Ecto neural progenitor cell (in vitro differentiated cells): ENCODE measurements around the gene HSPB3.
"Not testable (repeated sequence)": the region's sequence is repeated elsewhere in the genome, so short reads cannot be mapped to it uniquely, and the experiment has no call there.

Experiments used
- DNase-seq: peaks from one replicate; pipeline ENCODE4 v3.0.0-alpha.2; 2018; ENCODE audit warnings: low spot score

HSPB3 gene

DNA sequence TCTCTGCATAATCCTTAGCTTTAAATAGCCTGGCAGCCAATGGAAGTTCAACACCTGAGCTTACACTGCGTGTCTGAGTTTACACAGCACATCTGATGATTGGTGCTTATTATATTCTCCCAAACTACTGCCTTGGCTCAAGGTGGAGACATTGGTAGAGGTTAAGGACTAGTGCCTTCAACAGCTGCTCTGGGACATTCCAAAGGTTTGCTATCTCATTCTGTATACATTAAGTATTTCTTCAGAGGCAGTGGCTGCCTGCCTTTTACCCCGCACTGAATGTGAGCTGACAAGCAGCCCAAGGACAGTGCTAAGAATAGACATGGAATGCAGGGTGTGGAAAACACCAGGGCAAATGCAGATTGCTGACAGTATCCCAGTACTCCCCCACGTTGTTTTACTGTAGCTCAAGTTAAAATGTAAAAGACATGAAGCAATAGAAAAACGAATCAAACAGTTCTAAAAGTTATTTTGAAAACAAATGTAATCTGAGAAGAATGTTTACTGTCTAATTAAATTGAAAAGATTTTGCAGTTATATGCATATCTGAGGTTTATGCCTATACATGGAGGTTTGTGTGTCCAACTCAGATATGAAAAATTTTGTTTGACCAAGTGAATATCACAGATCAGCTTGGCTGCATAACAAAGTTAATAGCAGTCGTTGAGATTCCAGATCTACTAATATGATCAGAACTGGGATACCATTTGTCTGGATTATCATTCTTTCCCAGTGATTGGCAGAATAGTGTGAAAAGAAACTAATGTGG is 1.8 kb downstream of the HSPB3 start:
- DNase-seq, result no peak

DNA sequence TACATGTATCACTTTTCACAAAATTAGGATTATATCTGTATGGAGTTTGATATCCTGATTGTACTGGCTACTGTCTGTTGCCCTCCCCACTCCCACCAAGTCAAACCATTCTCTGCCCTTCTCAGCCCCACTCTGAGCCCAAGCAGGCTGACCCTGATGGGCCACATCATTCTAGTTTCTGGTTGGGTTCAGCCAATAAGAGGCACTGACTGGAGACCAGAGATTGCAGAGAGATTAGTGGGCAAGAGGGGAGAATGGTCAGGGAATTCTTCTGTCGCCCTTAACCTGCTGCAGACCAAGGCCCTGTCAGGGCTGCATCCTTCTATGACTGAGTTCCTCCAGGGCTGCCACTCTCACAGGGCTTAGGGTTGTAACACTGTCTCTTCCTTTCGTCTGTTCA is 2.7 kb downstream of the HSPB3 start:
- no peak for DNase-seq

DNA sequence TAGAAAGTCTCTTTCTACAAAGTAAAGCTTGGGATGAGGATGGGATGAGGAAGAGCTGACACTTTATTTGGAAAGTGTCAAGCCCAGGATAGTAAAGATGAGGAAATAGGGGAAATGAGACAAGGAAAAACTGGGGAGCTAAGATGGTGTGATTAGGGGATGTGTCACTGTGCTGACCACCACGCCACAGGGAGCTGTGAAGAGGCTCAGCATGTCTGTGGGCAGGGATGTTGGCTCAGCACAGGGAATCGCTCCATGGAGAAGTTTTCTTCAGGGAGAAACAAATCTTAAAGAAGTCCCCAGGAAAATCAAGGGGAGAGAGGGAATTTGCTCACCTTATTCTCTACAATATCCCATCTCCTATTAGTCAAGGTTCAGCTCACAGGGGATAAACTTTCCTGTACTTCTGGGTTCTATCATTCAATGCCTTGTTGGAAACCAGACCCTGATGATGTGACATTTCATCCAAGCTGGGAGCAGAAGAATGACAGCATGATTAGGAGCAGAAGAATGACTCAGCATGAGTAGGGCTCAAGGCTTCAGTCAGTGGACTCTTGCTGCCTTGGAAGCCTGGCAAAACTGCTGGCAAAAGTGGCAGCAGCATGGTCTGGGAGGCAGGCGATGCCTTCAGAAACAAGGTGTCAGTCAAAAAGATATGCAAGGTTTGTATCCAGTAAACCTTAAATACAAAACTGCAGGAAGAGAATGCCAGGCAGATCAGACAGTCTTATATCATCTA is 4.9 kb downstream of the HSPB3 start:
- DNase-seq, result no peak

DNA sequence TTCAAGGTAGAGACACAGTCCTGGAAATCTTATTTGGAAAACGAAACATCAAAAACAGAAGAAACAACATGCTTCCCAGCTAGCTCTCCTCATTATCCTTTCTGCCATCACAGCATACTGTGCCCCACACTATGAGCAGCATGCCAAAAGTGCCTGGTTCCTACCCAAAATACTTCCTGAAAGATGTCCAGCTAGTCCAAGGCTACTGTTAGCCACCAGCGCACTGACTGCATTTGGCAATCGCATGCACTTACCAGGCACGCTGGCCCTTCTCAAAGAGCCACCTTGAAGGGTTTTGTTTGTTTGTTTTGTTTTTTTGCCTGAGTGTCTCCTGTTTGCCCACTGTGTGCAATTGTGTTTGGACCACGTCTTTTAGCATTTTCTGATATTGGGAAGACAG is 6.8 kb downstream of the HSPB3 start:
- DNase-seq, result no peak

DNA sequence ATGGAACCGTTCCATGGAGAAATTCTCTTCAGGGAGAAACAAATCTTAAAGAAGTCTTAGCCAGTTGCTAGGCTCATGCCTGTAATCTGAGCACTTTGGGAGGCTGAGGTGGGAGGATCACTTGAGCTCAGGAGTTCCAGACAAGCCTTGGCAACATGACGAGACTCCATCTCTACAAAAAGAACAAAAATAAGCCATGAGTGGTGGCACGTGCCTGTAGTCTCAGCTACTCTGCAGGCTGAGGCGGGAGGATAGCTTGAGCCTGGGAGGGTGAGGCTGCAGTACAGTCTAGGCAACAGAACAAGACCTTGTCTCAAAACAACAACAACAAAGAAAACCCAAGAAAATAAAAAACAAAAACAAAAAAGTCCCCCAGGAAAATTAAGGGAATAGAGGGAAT is 8.2 kb downstream of the HSPB3 start:
- no peak for DNase-seq

DNA sequence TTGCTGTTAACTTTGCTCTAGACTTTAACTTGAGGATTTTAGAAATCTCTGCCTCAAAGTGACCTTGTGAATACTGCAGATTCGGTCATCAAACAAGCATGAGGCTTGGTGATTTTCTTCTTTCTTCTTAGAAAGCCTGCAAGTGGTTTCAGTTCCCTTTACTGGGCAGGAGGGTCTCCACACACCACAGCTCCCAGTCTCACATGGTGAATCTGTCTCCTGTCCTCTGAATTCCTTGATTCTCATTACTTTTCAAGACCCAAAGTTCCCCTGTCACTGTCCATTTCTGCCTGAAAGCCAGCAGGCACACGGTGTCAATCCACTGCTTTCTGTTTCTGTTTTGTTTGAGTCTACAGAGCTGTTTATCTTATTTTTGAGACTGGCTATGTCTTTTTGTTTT is 14.1 kb downstream of the HSPB3 start:
- DNase-seq, result no peak

DNA sequence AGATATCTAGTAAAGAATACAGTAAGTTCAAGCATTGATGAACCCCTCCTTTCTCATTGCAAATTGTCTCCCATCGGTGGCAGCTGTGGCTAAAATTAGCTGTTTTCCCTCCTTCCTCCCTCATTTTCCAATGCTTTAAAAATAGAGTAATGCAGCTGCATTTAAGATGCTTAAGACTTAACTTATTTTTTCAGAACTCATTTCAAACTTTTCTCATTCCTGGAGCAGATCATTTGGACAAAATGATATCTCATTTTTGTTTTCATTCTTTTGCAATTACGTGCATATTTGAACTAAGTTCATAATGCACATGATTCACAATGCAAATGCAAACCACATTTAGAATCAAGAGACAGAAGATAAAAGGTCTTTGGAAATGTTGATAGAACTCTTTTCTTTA is 14.6 kb downstream of the HSPB3 start:
- DNase-seq, result no peak

DNA sequence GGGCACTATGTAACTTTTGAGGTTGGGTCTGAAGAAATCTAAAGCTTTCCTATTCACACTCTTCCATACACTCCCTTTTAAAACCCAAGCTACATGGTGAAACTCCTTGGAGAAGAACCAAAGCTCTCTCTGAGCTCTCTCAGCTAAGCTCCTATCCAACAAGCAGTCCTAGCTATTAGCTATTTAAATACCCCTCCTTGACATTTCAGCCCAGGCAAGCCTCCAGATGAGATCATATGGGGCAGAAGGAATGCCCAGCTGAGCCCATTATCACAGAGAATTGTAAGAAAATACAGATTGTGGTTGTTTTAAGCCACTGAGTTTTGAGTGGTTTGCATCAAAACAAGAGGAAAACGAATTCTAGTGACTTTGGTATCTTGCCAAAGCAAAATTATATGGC is 15.2 kb downstream of the HSPB3 start:
- DNase-seq, result no peak

DNA sequence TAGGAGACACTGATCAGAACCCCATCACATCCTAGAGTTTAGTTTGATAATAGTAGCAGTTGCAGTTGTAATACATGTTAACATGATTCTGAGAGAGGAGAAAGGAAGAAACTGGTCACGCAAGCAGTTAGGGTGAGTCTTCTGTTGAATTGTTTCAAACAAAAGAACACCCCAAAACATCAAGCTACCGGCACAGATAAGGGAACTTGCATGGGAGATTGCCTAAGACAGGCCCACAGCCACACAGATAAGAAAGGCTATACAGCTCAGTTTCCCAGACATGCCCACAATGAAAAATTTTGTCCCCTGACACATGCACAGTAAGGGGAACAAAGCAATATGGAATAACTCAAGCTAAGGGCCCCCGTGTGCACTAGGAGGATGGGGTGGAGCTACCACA is 15.9 kb downstream of the HSPB3 start:
- no peak for DNase-seq

DNA sequence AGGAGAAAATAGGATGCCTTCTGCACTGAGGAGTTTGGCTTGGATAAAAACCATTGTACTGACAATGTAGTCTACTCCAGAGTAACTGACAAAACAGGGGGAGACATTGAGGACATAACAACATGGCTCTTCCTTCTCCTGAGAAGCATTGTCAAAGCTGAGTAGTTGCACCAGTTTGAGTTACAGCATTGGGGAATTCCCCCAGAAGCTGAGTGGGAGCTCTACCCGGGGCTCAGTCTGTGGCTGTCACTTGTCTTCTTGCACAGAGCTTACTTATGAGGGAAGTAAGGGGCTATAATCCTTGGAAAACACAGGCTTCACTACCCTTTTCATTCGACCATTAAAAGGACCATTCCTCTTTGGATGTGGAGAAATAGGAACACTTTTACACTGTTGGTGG is 21.2 kb downstream of the HSPB3 start:
- no peak for DNase-seq

DNA sequence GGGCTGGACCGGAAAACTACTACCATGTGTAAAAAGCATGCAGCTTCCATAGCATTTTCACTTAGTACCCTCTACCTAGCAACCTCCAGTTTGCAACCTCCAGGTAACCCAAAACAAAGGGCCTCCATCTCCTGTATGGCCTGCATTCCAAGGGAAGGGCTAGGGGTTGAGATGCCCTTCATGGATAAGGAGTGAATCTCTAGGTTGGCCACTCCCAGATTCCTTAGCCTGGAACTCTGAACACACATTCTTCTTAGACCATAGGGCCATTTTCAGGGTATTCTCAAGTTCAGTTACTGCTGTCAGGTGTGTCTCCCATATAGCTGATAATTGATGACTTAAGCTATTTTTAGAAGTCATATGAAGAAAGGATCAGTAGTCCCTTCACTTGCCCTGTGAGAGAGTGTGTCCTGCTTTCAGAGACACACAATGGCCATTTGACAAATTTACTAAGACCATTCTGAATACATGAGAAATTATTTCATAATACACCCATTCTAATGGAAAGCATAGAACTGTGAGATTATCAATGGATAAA is 22.5 kb downstream of the HSPB3 start:
- no peak for DNase-seq

DNA sequence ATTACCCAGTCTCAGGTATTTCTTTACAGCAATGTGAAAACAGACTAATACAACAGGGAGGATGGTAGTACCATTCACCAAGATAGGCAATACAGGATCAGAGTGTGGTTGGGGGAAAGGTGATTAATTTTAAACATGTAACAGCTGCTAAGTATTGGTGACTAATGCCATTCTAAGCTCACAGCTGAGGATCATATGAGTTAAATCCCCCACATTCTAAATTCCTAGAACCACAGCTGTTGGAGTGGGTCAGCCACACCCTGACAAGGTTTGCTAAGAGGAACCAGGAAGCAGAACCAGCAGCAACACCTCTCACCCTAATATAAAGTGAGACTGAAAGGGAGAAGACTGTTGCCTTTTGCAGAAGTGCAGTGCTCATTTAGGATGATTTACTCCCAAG is 24.8 kb downstream of the HSPB3 start:
- no peak for DNase-seq

DNA sequence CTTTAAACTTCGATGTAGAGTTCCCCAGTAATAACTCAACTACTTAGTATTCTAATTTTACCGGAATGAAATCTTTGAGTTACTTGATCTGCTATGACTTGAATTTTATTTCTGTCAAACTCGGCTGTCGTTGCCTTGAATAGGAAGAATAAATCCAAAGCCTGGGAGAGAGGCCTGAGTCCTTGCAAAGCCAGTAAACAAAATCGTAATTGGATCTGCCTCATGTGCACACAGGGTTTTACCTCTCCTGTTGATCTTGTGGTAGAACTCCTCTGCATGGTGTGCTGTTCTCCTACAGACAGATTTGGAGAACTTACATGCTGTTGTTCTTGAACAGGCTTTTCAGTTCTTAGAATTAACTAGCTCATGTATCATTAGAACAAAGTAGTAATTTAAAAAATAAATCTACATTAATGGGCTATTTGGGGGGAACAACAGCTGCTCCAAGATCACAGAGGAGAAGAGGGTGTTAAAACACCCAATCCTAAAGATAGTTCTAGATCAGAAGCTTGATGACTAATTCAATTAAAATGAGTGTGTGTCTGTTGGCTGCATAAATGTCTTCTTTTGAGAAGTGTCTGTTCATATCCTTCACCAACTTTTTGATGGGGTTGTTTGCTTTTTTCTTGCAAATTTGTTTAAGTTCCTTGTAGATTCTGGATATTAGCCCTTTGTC is 28.9 kb downstream of the HSPB3 start:
- no peak for DNase-seq

DNA sequence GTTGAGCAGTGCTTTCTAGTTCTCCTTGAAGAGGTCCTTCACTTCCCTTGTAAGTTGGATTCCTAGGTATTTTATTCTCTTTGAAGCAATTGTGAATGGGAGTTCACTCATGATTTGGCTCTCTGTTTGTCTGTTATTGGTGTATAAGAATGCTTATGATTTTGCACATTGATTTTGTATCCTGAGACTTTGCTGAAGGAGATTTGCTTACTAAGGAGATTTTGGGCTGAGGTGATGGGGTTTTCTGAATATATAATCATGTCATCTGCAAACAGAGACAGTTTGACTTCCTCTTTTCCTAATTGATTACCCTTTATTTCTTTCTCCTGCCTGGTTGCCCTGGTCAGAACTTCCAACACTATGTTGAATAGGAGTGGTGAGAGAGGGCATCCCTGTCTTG is 30.2 kb downstream of the HSPB3 start:
- DNase-seq, result not testable (repeated sequence)

DNA sequence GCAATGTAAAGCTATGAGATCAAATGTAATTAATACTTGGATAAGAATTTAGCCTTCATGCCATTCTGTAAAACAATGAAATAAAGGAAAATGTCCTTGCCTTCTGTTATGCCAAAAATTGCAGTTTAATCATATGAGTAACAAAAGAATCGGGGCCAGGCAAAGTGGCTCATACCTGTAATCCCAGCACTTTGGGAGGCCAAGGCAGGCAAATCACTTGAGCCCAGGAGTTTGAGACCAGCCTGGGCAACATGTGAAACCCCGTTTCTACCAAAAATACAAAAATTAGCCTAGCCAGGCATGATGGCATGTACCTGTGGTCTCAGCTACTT is 34.1 kb downstream of the HSPB3 start:
- DNase-seq, result not testable (repeated sequence)

DNA sequence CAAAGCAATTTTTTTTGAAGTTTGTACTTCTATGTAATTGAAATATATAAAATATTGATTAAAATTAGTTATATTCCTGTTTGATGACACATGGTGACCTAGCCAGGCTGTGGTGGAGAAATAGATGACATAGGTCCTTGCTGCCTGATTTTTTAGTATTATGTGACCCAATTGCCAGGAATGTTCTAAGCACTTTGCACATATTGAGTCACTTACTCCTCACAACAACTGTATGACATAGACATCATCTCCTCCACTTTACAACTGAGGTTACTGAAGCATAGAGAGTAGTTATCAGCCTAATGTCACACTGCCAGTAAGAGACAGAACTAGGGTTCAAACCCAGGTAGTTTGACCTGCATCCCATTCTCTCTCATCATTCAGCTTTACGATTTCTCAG is 35.8 kb downstream of the HSPB3 start:
- no peak for DNase-seq

DNA sequence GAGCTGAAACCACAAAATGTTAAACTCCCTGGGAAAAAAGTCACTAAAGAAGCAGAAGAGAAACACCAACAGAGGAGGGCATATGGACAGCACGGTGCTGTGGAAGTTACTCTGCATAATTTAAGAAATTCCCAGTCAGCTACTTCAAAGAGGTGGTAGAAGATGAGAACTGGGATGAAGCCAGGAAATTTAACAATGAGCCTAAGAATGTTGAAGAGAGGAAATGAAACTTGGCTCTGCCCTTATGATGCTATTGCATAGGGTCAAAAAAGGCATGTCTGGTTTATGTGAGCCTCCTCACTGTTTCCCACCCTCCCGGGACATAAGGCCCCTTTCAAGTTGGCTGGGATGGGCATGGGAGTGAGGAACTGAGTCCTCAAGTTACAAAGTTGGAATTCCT is 36.7 kb downstream of the HSPB3 start:
- no peak for DNase-seq

DNA sequence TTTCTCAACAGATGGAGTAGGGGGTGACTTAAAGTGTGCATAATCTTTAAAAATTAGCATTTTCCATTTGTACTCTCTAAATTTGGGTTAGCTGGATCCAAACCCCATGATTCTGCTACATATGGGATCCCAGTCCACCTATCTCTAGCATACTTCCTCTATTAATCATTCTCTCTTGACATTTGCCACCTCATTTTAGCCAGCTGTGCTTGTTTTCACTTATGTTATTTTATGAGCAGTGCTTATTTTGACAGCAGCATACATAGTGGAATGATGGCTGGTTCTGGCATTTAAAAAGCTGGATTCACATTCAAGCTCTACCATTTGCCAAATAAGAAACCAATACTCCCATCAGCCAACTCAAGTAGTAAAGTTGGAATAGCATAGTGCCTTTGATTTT is 39.5 kb downstream of the HSPB3 start:
- DNase-seq, result no peak
